Transverse colon (tissue), 4 donors: Measurements from ENCODE around the gene TMTC2. TPM values are rescaled to one million over a fixed set of nuclear protein-coding genes. Genes with fewer than 3 reads are reported as not detected.

Experiments
- DNase-seq: peaks from one replicate; pipeline ENCODE4 v3.0.0-alpha.2; 2019
- H3K27ac ChIP-seq, 4 donors: fragments of 200-600 bp; sonication (generic); 2 replicates each; pipeline ENCODE4 v1.5.1; 2016 to 2018; ENCODE audit warnings: inconsistent platforms in 4 of 4
- H3K27me3 ChIP-seq: fragments of 200-600 bp; sonication (generic); 2 replicates; pipeline ENCODE4 v1.5.1; 2017; ENCODE audit warnings: inconsistent platforms
- H3K36me3 ChIP-seq, 4 donors: fragments of 200-600 bp; sonication (generic); 2 replicates each; pipeline ENCODE4 v1.5.1; 2017 to 2019; ENCODE audit warnings: inconsistent platforms in 4 of 4
- H3K4me1 ChIP-seq, 4 donors: fragments of 200-600 bp; sonication (generic); 2 replicates each; pipeline ENCODE4 v1.5.1; 2017 to 2020; ENCODE audit warnings: inconsistent platforms in 4 of 4
- H3K4me3 ChIP-seq, 4 donors: fragments of 200-600 bp; sonication (generic); 1 replicate in 1 of 4; 2 replicates in 3 of 4; pipeline versions ENCODE4 v1.5.1 to v1.6.1; 2017 to 2019; ENCODE audit warnings: inconsistent platforms in 4 of 4
- H3K9me3 ChIP-seq, 2 donors: fragments of 200-600 bp; sonication (generic); 2 replicates each; pipeline ENCODE4 v1.5.1; 2017 to 2019; ENCODE audit warnings: inconsistent platforms in 2 of 2
- EP300 ChIP-seq: sonication (generic); formaldehyde crosslinking; IDR thresholded peaks from one replicate; pipeline ENCODE4 v1.6.1; 2017; ENCODE audit warnings: antibody characterized with exemption, low read depth
- POLR2A ChIP-seq: fragments of 450-650 bp; IDR thresholded peaks from one replicate; pipeline ENCODE4 v1.6.1; 2016; ENCODE audit warnings: antibody characterized with exemption, mild to moderate bottlenecking, moderate library complexity
- POLR2AphosphoS5 ChIP-seq, 3 donors: sonication (generic); formaldehyde crosslinking; IDR thresholded peaks; one replicate each; pipeline ENCODE4 v1.6.1; 2016; ENCODE audit warnings: antibody characterized with exemption in 3 of 3
- WGBS, 2 donors: methylation state at CpG; one replicate each; pipeline ENCODE4 v1.1.5; 2018; ENCODE audit warnings: low coverage in 1 of 2; 5-methylcytosine and 5-hydroxymethylcytosine counted together
- in situ Hi-C, 4 donors: fragments of 200-750 bp; cut with MboI; loops; one replicate each; pipeline versions ENCODE4 v1.15.0 to v1.15.1; 2017; ENCODE audit warnings: low sequenced_read_pairs in 3 of 4, low pct_ligation_motif_present in 1 of 4, low pct_unique_long_range_greater_than_20kb in 1 of 4
- intact Hi-C: fragments of 100-400 bp; cut with DNase I; formaldehyde crosslinking; loops from one replicate; pipeline ENCODE4 v1.15.1; 2023; ENCODE audit warnings: low total_unique reads
- total RNA-seq, 4 donors: library from RNA; depleted of rRNA; stranded (reverse); fragments of >200 nt; gene quantifications; one replicate each; pipeline ENCODE4 v1.1.0, GENCODE V29; 2016
- TF ChIP-seq, protein P1 (sequence below), 5 experiments: fragments of 200-600 bp in 3 of 5; fragments of 450-650 bp in 2 of 5; sonication (generic) in 3 of 5; IDR thresholded peaks; 1 replicate in 2 of 5; 2 replicates in 3 of 5; pipeline ENCODE4 v1.5.1; 2016 to 2017; ENCODE audit warnings: antibody characterized with exemption in 5 of 5, inconsistent platforms in 3 of 5, mild to moderate bottlenecking in 2 of 5, moderate library complexity in 1 of 5

Gene TMTC2
- total RNA-seq, 4 donors from 2014 or later = 11.3 to 19.8 (median 17.1) TPM

DNA sequence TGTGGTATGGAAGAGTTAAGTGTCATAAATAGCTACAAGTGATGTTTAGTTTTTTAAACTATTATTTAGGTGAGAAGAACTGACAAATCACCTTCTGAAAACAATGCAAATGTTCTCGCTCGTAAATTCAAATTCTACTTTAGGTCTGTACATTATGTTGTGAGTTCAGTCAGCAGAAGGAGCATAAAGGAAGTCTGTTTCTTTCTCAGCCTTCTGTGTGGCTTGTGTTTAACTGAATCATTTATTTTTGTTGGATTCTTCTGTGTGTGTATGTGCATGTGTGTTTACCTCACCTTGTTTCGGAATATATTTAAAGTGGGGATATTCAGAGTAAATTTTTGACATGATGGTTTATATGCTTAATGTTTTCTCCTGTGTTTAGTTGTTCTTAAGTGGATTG, 285.9 kb downstream of the TMTC2 start:
- no peaks in the 10 kb centered on the region for H3K4me1 ChIP-seq
- DNase-seq = no peak
- intact Hi-C loops = no loop called here
- 86 to 91% methylated on average over 3 of the region's 3 CpGs for whole genome bisulfite sequencing, 2 donors
- no peaks in the 10 kb centered on the region for H3K36me3 ChIP-seq
- H3K27ac ChIP-seq = no peak overlapping the region
- TF ChIP-seq POLR2AphosphoS5 (IDR thresholded peaks at IDR 0.05) (no peak), POLR2A (no peak), EP300 (no peak)
- TF ChIP-seq, protein P1, sequence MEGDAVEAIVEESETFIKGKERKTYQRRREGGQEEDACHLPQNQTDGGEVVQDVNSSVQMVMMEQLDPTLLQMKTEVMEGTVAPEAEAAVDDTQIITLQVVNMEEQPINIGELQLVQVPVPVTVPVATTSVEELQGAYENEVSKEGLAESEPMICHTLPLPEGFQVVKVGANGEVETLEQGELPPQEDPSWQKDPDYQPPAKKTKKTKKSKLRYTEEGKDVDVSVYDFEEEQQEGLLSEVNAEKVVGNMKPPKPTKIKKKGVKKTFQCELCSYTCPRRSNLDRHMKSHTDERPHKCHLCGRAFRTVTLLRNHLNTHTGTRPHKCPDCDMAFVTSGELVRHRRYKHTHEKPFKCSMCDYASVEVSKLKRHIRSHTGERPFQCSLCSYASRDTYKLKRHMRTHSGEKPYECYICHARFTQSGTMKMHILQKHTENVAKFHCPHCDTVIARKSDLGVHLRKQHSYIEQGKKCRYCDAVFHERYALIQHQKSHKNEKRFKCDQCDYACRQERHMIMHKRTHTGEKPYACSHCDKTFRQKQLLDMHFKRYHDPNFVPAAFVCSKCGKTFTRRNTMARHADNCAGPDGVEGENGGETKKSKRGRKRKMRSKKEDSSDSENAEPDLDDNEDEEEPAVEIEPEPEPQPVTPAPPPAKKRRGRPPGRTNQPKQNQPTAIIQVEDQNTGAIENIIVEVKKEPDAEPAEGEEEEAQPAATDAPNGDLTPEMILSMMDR (IDR thresholded peaks at IDR 0.05) = no peak
- H3K27me3 ChIP-seq = no peaks in the 10 kb centered on the region
- H3K4me3 ChIP-seq = no peak overlapping the region
- in situ Hi-C loops = no loop called here
- no peaks in the 10 kb centered on the region for H3K9me3 ChIP-seq

DNA sequence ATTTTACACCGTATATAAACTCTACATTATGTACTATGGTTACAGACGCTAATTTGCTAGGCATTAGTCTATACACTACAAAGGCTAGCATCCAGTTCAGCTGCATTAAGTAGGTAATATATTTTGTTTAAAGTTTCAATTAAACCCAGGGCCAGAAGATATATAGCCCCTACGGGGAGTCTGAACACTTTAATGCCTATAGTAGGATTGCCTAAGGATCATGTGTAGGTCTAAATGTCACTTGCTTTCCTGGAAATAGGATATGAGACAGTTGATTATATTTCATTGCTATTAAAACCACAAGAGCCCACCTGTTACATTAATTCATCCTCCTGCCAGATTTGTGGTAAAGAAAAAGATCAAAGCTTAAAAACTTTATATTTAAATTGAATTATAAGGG, 286.9 kb downstream of the TMTC2 start:
- Histone ChIP-seq H3K27ac (no peak overlapping the region), H3K27me3 (no peaks in the 10 kb centered on the region), H3K36me3 (no peaks in the 10 kb centered on the region), H3K4me3 (no peak overlapping the region), H3K9me3 (no peaks in the 10 kb centered on the region), H3K4me1 (no peaks in the 10 kb centered on the region)
- DNase-seq = no peak
- in situ Hi-C loops = no loop called here
- WGBS, 2 donors = 86 to 100% methylated on average over 2 to 3 of the region's 3 CpGs
- TF ChIP-seq POLR2A (no peak), EP300 (no peak), POLR2AphosphoS5 (IDR thresholded peaks at IDR 0.05) (no peak)
- TF ChIP-seq, protein P1 (IDR thresholded peaks at IDR 0.05) = no peak
- intact Hi-C loops = no loop called here

DNA sequence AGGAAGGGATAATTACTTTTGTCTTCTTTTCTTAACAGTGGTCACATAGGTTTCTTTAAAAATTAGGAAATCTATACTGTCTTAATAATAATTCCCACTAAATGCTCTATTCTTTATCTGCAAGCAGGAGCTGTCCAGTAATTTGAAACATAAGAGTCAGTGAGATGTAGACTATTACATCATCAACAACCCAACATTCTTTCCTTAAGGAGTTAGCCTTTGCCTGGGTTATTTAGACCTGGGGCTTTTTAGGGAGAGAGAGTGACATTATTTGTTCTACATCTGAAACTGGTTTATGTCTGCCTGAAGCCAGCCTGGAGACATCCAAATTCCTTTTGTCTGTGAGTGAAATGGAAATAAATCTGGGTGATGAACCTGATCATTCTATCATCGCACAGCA, 294.4 kb downstream of the TMTC2 start:
- Histone ChIP-seq H3K27me3 (no peaks in the 10 kb centered on the region), H3K9me3 (no peaks in the 10 kb centered on the region), H3K36me3 (no peaks in the 10 kb centered on the region), H3K4me1 (no peaks in the 10 kb centered on the region), H3K4me3 (no peak overlapping the region), H3K27ac (no peak overlapping the region)
- TF ChIP-seq POLR2A = no peak
- TF ChIP-seq POLR2AphosphoS5 (IDR thresholded peaks at IDR 0.05) = no peak
- TF ChIP-seq, protein P1 (IDR thresholded peaks at IDR 0.05) = no peak
- TF ChIP-seq EP300 = no peak
- no peak for DNase-seq
- in situ Hi-C loops (no loop called here), intact Hi-C loops (no loop called here)
- 71 to 89% methylated on average over 1 of the region's 1 CpG for WGBS, 2 donors

DNA sequence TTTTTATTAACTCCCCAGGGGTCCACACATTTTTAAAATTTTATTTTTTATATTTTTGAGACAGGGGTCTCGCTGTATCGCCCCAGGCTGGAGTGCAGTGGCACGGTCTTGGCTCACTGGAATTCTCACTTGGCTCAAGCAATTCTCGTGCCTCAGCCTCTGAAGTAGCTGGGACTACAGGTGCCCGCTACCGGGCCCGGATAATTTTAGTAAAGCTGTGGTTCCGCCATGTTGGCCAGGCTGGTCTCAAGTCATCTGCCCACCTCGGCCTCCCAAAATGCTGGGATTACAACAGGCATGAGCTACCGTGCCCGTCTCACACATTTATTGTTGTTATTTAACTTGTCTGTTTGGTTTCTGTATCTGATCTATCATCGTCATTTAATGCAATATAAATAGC, 307.4 kb downstream of the TMTC2 start:
- intact Hi-C loops (no loop called here), in situ Hi-C loops (no loop called here)
- DNase-seq = no peak
- no peaks in the 10 kb centered on the region for H3K36me3 ChIP-seq
- H3K4me1 ChIP-seq = peaks cover 0 to 8% (median 0%) of the 10 kb centered on the region in 4 donors
- H3K27me3 ChIP-seq = no peaks in the 10 kb centered on the region
- H3K4me3 ChIP-seq = no peak overlapping the region
- TF ChIP-seq, protein P1 (IDR thresholded peaks at IDR 0.05) = no peak
- TF ChIP-seq POLR2AphosphoS5 (IDR thresholded peaks at IDR 0.05) = no peak
- no peak for TF ChIP-seq POLR2A
- no peak for TF ChIP-seq EP300
- no peaks in the 10 kb centered on the region for H3K9me3 ChIP-seq
- 93 to 96% methylated on average over 5 to 12 of the region's 12 CpGs for WGBS, 2 donors
- H3K27ac ChIP-seq = no peak overlapping the region
